Fibroblast of skin of abdomen (primary cell): ENCODE data around the gene PIK3R3. TPM values are rescaled to one million over a fixed set of nuclear protein-coding genes. Genes with fewer than 3 reads are reported as not detected.
A peak's percentile ranks its signal among the peaks of the same experiment; 100 is the strongest.

Experiments
- DNase-seq: peaks from one replicate; pipeline ENCODE4 v3.0.0-alpha.2; 2013
- polyA plus RNA-seq, 2 experiments: library from polyadenylated mRNA; unstranded; fragments of 120-200 nt; gene quantifications; one replicate each; pipeline ENCODE4 v1.2.1, GENCODE V29; 2013; ENCODE audit not compliant: insufficient read length in 2 of 2

The PIK3R3 gene
- polyA plus RNA-seq (2013, experiment 1 of 2; ENCODE audit: insufficient read length): 6.0 TPM
- polyA plus RNA-seq (2013, experiment 2 of 2; ENCODE audit: insufficient read length): 5.8 TPM

- peak; percentile 99 for DNase-seq
Observed at GRCh38 chr1:46132529-46133180, at the start of gene PIK3R3. PIK3R3 (minus strand) TSS chr1:46132629; CDS start chr1:46131952, 677 bp downstream.

GRCh38 chr1:46181343-46182260, 49.2 kb upstream of the PIK3R3 start:
- peak; percentile 66 for DNase-seq

GRCh38 chr1:46180082-46180616, 47.7 kb upstream of the PIK3R3 start:
- DNase-seq: no peak

GRCh38 chr1:46179138-46180081, 47.0 kb upstream of the PIK3R3 start:
- peak; percentile 84 for DNase-seq

GRCh38 chr1:46176211-46176865, 43.9 kb upstream of the PIK3R3 start, which contains the start of gene P3R3URF:
P3R3URF (minus strand) TSS chr1:46176488; CDS start chr1:46176471, 17 bp downstream.
- no peak for DNase-seq

- DNase-seq: no peak
Observed at GRCh38 chr1:46175243-46175642, 42.8 kb upstream of the PIK3R3 start.

- no peak for DNase-seq
Observed at GRCh38 chr1:46174448-46175231, 42.2 kb upstream of the PIK3R3 start, which contains the start of gene TSPAN1. TSPAN1 (plus strand) TSS chr1:46175087; CDS start chr1:46181108, 6,021 bp downstream.

GRCh38 chr1:46173361-46173856, 41.0 kb upstream of the PIK3R3 start:
- peak; percentile 41 for DNase-seq

- no peak for DNase-seq
Observed at GRCh38 chr1:46172321-46172720, 39.9 kb upstream of the PIK3R3 start.

- DNase-seq: no peak
Observed at GRCh38 chr1:46171871-46172270, 39.4 kb upstream of the PIK3R3 start.

GRCh38 chr1:46171351-46171750, 38.9 kb upstream of the PIK3R3 start:
- no peak for DNase-seq

GRCh38 chr1:46169811-46170454, 37.5 kb upstream of the PIK3R3 start:
- DNase-seq: no peak

GRCh38 chr1:46168477-46168876, 36.0 kb upstream of the PIK3R3 start:
- DNase-seq: no peak

GRCh38 chr1:46166521-46167462, 34.4 kb upstream of the PIK3R3 start:
- DNase-seq: no peak

GRCh38 chr1:46160212-46160611, 27.8 kb upstream of the PIK3R3 start:
- no peak for DNase-seq

- no peak for DNase-seq
Observed at GRCh38 chr1:46159516-46159915, 27.1 kb upstream of the PIK3R3 start.

- DNase-seq: no peak
Observed at GRCh38 chr1:46158312-46159281, 26.2 kb upstream of the PIK3R3 start.
